ENCODE results near the gene RTCB.
"Not testable (repeated sequence)": the region's sequence is repeated elsewhere in the genome, so short reads cannot be mapped to it uniquely, and the experiment has no call there.

The RTCB gene

GRCh38 chr22:32385681-32386080 is 26.4 kb downstream of the RTCB start:
- no peak for DNase-seq

GRCh38 chr22:32380991-32381390 is 31.1 kb downstream of the RTCB start:
- DNase-seq = no peak

DNA sequence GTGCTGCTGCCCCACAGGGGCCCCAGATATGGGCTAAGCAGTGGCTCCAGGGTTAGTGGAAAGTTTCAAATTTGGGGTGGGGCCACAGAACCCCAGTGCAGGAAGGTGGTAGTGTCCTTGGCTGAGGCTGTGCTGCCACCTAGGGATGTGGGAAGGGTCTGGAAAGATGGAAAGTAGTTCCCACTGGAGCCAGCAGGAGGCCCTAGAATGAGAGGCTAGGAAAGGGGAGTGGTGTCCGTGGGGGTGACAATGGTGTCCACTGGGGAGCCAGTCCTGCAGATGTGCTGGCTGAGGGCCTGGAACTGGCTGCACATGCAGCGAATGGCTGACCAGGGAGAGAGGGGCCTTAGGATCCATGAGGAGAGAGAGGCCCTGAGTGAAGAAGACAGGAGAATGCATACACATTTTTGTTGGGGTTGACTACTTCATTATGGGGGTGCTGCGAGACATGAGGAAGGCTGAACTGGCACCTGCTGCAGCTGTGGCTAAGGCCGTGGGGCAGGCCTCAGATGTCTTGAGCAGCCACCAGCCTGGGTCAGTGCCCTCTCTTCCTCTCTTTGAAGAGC is 33.3 kb downstream of the RTCB start:
- DNase-seq = peak in 1 of 2 experiments; percentile 28

- no peak for DNase-seq
Observed at GRCh38 chr22:32376681-32377080, 35.4 kb downstream of the RTCB start.

- DNase-seq = no peak
Observed at GRCh38 chr22:32375678-32376450, 36.2 kb downstream of the RTCB start.

- no peak for DNase-seq
Observed at GRCh38 chr22:32364210-32364609, 47.8 kb downstream of the RTCB start.

DNA sequence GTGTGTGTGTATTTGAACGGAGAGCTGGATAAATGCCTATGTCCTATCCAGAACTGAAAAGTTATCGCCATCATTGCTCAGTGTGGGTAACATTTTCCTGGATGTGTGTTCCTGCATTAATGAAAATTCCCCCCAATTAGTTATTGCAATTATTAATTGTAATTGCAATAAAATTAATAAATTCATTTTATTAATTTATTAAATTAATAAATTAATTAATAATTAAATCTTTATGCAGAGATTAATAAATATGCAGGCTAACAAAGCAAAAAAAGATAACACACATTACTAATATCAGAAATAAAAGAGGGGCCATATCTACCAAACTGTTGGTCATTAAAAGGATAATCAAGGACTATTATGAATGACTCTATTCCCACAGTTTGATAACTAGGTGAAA is 50.8 kb downstream of the RTCB start:
- DNase-seq = no peak

DNA sequence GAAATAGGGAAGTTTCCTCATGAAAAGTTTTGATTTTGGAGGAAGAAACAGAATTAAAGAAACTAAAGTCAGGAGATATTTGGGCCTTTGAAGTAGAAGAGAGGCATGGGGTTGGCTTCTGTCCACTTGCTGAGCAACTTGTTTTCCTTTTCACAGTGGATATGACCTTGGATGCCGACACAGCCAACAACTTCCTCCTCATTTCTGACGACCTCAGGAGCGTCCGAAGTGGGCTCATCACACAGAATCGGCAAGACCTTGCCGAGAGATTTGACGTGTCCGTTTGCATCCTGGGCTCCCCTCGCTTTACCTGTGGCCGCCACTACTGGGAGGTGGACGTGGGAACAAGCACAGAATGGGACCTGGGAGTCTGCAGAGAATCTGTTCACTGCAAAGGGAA is 52.0 kb downstream of the RTCB start:
- DNase-seq = not testable (repeated sequence)

GRCh38 chr22:32357567-32357966 is 54.5 kb downstream of the RTCB start, which contains the start of gene RFPL3:
Gene RFPL3, plus strand, starts transcription at chr22:32357867. Its CDS starts 205 bp downstream, at chr22:32358072.
- not testable (repeated sequence) for DNase-seq

- peak in 1 of 2 experiments; percentile 7 for DNase-seq
Observed at GRCh38 chr22:32355760-32356159, 56.3 kb downstream of the RTCB start.

- DNase-seq = peak in 1 of 2 experiments; percentile 9
Observed at GRCh38 chr22:32354360-32355351, 57.4 kb downstream of the RTCB start.

GRCh38 chr22:32353840-32354239 is 58.2 kb downstream of the RTCB start:
- no peak for DNase-seq

DNA sequence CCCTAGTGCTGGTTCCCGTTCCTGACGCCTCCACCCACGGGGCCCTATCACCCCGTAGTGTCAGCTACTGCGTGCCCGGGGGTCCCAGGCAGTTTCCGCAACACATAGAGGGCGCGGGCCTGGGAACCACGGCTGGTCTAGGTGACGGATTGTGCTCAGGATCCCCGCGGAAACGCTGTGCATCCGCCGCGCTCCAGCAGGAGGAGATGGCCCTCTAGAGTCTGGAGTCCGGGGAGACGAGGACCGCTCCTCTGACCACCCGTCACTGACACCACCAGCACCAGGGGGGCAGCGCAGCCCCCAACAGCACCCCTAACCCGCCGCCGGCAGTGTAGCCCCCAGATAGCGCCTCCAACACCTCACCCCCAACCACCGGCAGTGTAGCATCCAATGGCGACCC is 58.8 kb downstream of the RTCB start:
- DNase-seq = no peak

DNA sequence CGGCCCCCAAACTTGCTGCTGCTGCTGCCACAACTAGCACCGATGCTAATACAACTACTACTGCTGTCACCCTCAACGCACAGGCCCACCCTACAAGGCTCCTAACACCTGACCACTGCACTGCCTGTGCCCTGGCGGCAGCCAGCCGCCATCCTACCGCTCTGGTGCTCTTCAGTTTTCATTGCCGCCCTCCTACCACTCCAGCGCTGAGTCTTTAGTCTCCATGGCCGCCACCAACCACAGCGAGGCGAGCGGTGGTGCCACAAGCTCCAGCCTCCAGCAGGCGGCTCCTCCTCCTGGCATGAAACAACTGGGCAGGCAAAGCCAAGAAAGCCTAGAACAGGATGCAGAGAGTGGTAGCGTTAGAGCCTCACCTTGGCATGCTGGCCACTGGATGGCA is 59.4 kb downstream of the RTCB start:
- no peak for DNase-seq

DNA sequence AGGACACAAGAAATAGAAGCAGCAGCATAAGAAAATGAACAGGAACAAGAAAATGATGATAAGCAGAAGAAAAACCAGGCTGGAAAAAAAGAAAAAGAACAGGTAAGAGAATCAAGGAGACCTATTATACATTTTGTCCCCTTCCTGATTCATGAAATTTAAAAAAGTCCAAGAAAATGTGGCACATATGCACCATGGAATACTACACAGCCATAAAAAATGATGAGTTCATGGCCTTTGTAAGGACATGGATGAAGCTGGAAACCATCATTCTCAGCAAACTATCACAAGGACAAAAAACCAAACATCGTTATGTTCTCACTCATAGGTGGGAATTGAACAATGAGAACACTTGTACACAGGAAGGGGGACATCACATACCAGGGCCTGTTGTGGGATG is 60.2 kb downstream of the RTCB start:
- DNase-seq = not testable (repeated sequence)

GRCh38 chr22:32348031-32348611 is 63.9 kb downstream of the RTCB start:
- no peak for DNase-seq

DNA sequence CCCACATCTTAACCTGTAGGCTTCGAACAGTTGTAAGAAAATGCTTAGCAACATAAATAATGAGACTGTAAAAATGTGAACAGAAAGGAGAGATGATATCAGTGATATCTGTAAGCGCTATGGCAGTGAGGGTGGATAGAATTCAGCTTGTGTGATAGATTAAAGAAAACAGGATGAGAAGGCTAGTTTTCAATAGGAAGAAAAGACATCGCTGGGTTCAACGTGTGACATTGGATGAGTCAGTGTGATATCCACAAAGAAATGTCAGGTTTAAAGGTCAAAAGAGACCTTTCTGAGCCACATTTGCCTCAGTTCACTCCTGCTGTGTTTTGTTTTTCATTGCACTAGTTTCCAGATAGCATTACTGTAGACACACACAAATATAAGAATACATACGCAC is 68.1 kb downstream of the RTCB start:
- no peak for DNase-seq

- no peak for DNase-seq
Observed at GRCh38 chr22:32342977-32343376, 69.1 kb downstream of the RTCB start.

- DNase-seq = no peak
Observed at GRCh38 chr22:32341122-32341740, 70.8 kb downstream of the RTCB start.

- no peak for DNase-seq
Observed at GRCh38 chr22:32340411-32340810, 71.6 kb downstream of the RTCB start.

GRCh38 chr22:32339190-32340012 is 72.6 kb downstream of the RTCB start:
- no peak for DNase-seq

- DNase-seq = no peak
Observed at GRCh38 chr22:32338757-32339156, 73.3 kb downstream of the RTCB start.

All from SW 1271 (cell line).